HS-5 (cell line): ENCODE results near the gene IL19.
"Not testable (repeated sequence)": the region's sequence is repeated elsewhere in the genome, so short reads cannot be mapped to it uniquely, and the experiment has no call there.

Experiments
- DNase-seq: peaks from one replicate; pipeline ENCODE4 v3.0.0-alpha.2; 2012; ENCODE audit warnings: low read depth

The IL19 gene

GRCh38 chr1:206833106-206833680 is 62.6 kb downstream of the IL19 start:
- DNase-seq: no peak

DNA sequence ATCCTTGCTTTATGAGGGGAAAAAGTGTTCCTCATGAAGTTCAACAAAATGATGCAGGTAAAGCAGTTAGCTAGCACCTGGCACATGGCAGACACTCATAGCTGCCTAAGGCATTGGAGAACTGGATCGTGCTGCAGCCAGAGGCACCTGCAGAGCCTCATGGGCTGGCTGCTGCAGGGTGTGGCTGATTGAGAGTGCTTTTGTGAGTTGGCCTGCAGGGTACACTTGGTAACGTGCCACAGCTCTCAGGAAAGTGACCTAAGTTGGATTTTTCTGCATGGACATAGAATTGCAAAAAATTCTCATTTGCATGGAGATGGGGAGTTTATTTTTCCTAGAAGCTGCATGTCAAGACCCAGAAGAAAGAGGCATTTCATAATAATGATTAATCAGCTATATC is 63.2 kb downstream of the IL19 start:
- no peak for DNase-seq

DNA sequence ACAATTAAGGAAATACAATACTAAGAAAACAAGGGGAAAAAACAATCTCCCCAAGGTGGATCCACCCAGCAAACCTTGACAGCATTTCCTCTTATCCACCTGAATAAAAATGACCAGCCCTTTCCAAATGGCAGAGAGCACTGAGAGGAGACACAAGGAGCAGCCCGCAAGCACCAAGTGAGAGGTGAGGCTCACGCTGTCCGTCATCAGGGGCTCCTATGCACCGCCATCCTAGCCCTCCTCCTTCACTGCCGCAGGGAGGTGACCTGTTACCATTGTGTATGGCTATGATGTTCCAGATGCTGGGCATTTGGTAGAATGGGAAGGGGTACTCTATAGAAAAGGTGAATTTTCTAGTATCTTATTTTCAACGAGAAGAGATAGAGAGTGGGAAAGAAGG is 63.6 kb downstream of the IL19 start:
- no peak for DNase-seq

GRCh38 chr1:206834711-206835110 is 64.1 kb downstream of the IL19 start:
- DNase-seq: no peak

GRCh38 chr1:206835186-206835585 is 64.6 kb downstream of the IL19 start:
- DNase-seq: no peak

GRCh38 chr1:206836111-206836510 is 65.5 kb downstream of the IL19 start:
- no peak for DNase-seq

DNA sequence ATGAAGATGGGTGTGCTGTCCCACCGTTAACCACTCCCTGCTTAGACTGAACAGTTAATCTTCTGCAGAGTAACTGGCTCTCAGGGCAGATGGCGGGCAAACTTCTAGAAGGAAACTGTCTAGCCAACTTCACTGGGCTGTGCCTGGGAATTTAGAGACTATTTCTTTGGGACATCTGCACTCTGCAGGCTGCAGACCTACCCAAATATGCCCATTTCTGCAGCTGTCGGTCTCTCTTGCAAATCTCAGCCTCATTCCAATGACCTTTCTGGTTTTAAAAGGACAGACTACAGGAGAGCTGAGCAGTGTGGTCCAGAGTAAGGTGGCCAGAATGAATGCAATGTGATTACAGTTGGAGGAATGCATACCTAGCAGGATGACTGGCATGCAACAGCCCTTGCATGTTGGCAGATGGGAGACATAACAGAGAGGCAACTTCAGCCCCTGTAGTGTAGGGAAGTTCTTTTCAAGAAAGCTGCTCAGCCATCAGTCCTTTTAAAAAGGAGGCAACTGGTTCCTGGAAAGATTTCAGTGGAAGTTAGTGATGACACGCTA is 68.5 kb downstream of the IL19 start:
- DNase-seq: no peak

DNA sequence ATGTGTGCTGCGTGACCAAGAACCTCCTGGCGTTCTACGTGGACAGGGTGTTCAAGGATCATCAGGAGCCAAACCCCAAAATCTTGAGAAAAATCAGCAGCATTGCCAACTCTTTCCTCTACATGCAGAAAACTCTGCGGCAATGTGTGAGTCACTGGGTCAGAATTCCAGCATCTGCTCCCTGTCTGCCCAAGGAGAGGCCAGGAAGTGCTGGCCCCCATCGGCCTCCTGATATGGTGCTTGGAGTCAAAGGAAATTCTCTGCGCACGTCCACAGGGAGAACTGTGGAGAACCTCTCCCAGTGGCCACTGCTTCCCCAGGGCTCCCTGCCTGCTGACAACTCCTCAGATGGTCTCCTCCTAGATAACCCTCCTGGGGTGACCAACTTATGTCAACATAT is 69.3 kb downstream of the IL19 start:
- DNase-seq: peak; percentile 70

GRCh38 chr1:206841609-206842323 is 71.2 kb downstream of the IL19 start:
- DNase-seq: no peak

DNA sequence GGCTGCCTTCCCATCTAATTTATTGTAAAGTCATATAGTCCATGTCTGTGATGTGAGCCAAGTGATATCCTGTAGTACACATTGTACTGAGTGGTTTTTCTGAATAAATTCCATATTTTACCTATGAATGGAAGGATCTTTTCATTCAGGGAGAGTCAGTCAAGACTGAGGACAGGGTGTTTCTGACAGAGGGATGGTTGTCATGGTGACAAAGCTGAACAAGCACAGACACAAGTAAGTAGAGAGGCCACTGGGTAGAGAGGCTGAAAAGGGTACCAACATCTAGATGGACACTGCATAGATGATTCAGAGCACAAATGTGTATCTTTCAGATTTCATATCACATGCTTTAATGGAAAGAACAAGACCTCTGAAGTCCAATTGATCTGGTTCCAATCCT is 72.3 kb downstream of the IL19 start:
- DNase-seq: no peak

GRCh38 chr1:206843626-206844025 is 73.1 kb downstream of the IL19 start:
- DNase-seq: no peak

DNA sequence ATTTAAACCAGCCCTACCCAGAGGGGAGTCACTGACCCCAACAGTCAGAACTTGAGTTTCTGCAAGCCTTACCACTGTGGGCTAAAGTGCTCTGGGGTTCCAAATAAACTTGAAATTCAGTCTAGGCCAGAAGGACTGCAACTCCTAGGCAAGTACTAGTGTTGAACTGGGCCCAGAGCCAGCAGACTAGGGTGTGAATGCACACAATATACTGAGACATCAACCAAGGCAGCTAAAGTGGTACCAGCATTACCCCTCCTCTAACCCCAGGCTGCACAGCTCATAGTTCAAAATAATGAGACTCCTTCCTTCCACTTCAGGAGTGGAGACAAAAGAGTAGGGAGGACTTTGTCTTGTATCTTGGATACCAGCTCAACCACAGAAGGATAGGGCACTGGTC is 75.9 kb downstream of the IL19 start:
- DNase-seq: no peak

GRCh38 chr1:206847337-206847834 is 76.8 kb downstream of the IL19 start:
- no peak for DNase-seq

DNA sequence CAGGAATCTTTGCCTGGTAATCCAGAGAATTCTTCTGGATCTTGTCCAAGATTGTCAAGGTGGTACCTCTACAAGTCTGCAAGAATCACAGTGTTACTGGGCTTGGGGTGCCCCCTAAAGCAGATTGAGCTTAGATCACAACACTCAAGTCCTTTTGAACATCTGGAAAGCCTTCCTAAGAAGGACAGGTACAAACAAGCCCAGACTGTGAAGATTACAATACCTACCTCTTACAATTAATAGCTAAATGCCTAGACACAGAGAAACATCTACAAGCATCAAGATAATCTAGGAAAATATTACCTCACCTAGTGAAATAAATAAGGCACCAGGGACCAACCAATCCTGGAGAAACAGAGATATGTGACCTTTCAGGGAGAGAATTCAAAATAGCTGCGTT is 77.4 kb downstream of the IL19 start:
- no peak for DNase-seq

GRCh38 chr1:206850401-206850800 is 79.8 kb downstream of the IL19 start:
- no peak for DNase-seq

GRCh38 chr1:206851341-206852010 is 80.9 kb downstream of the IL19 start:
- peak; percentile 73 for DNase-seq

GRCh38 chr1:206852662-206853061 is 82.1 kb downstream of the IL19 start:
- not testable (repeated sequence) for DNase-seq

DNA sequence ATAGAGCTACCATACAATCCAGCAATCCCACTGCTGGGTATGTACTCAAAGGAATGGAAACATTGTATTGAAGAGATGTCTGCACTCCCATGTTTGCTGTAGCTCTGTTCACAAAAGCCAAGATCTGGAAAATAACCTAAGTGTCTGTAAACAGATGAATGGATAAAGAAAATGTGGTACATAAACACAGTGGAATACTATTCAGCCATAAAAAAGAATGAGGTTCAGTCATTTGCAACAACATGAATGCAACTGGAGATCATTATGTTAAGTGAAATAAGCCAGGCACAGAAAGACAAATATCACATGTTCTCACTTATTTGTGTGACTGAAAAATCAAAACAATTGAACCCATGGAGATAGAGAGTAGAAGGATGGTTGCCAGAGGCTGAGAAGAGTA is 83.1 kb downstream of the IL19 start:
- DNase-seq: not testable (repeated sequence)

- no peak for DNase-seq
Observed at GRCh38 chr1:206854401-206855129, 84.0 kb downstream of the IL19 start.

- DNase-seq: no peak
Observed at GRCh38 chr1:206855859-206856258, 85.3 kb downstream of the IL19 start.

DNA sequence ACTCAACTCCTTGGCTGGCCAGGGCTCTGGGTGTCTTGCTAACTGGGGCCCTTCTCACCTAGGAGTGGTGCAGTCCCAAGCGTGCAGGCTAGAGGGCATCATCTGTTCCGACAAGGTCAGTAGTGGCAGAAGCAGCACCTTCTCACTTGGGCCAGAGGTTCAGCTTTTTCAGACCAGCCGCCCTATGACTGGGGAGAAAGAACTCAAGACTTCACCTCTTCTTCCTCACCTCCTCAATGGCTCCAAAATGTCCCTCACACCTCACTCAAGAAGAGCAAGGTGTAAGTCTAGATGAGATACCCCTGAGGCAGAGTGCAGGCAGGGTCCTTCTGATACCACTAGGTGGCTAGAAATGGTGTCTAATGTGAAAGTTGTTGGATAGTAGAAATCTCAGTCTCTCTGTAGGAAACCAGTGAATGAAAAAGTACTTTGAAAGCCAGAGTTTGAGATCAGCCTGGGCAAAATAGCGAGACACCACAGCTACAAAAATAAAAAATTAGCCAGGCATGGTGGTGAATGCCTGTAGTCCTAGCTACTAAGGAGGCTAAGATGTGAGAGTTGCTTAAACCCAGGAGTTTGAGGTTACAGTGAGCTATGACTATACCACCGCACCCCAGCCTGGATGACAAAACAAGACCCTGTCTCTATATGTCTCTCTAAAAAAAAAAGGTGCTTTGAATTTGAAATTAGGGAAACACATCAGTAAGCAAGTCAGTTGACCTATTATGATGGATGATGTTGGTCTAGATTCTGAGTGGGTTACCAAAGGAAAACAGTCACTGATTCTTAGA is 86.3 kb downstream of the IL19 start:
- no peak for DNase-seq
